Globus pallidus (tissue), 1 donor: ENCODE results near the gene ZNF677.
"Not testable (repeated sequence)": the region's sequence is repeated elsewhere in the genome, so short reads cannot be mapped to it uniquely, and the experiment has no call there.

Experiments used
- DNase-seq: peaks from one replicate; pipeline ENCODE4 v3.0.0-alpha.2; 2015; ENCODE audit warnings: low spot score

Gene ZNF677

GRCh38 chr19:53193535-53194222 is 61.0 kb downstream of the ZNF677 start:
- DNase-seq, result no peak

- DNase-seq, result peak; percentile 92
Observed at GRCh38 chr19:53192771-53193534, 61.7 kb downstream of the ZNF677 start, which contains the start of gene ZNF665. TSS of gene ZNF665 (minus strand) at chr19:53193358. CDS start at chr19:53182898, 10,460 bp downstream.

GRCh38 chr19:53190253-53190652 is 64.4 kb downstream of the ZNF677 start:
- no peak for DNase-seq

- DNase-seq, result not testable (repeated sequence)
Observed at GRCh38 chr19:53189691-53190198, 64.9 kb downstream of the ZNF677 start.
